ENCODE results near the gene TUBGCP3. TPM values are rescaled to one million over a fixed set of nuclear protein-coding genes. Genes with fewer than 3 reads are reported as not detected.
"Not testable (repeated sequence)": the region's sequence is repeated elsewhere in the genome, so short reads cannot be mapped to it uniquely, and the experiment has no call there.

TUBGCP3 gene
- total RNA-seq, 4 donors from 2014 or later = 23.3 to 43.6 (median 30.0) TPM

DNA sequence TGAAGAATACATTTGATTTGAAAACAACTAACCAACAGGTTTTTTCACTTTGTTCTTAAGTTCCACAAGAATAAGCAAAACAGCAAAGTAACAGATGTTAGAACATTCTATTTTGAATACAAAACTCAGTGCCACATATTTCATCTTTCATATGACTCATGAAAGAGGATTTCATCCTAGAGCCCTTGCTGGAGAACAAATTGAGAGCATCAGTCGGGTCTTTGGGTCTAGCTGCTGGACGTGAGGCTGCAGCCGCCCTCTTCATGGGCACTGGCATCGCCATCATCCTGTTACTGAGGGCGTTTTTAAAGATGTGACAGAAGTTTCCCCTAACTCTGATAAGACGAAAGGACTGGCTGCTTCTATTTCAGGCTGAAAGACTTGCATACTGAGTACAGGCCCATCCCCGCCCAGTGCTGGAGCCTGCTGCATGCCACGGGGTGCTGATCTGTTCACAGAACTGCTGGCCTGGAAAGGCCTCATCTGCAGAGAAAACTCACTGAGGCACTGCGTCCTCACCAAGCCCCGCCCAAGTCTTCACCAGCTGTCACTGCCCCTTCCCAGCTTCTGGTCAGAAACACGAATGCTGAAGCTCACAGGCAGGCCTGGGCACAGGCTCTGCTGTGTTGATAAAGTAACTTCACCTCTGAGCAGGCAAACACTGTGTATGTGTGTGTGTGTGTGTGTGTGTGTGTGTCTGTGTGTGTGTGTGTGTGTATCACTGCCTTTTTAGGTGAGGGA is 101.4 kb downstream of the TUBGCP3 start:
- DNase-seq = no peak
- in situ Hi-C loops (cut with MboI; ENCODE audit: low pct_ligation_motif_present in 1 of 4, low pct_unique_long_range_greater_than_20kb in 1 of 4, low sequenced_read_pairs in 3 of 4) (no loop called here), intact Hi-C loops (cut with DNase I; ENCODE audit: low total_unique reads) (no loop called here)
- no peak for TF ChIP-seq POLR2A (IDR thresholded peaks at IDR 0.05)
- TF ChIP-seq EP300 (IDR thresholded peaks at IDR 0.05; ENCODE audit: low read depth) = no peak
- TF ChIP-seq POLR2AphosphoS5 (IDR thresholded peaks at IDR 0.05) = no peak
- TF ChIP-seq, protein P1, sequence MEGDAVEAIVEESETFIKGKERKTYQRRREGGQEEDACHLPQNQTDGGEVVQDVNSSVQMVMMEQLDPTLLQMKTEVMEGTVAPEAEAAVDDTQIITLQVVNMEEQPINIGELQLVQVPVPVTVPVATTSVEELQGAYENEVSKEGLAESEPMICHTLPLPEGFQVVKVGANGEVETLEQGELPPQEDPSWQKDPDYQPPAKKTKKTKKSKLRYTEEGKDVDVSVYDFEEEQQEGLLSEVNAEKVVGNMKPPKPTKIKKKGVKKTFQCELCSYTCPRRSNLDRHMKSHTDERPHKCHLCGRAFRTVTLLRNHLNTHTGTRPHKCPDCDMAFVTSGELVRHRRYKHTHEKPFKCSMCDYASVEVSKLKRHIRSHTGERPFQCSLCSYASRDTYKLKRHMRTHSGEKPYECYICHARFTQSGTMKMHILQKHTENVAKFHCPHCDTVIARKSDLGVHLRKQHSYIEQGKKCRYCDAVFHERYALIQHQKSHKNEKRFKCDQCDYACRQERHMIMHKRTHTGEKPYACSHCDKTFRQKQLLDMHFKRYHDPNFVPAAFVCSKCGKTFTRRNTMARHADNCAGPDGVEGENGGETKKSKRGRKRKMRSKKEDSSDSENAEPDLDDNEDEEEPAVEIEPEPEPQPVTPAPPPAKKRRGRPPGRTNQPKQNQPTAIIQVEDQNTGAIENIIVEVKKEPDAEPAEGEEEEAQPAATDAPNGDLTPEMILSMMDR (IDR thresholded peaks at IDR 0.05) = no peak
- Histone ChIP-seq H3K4me1 (no peaks in the 10 kb centered on the region), H3K9me3 (no peaks in the 10 kb centered on the region), H3K4me3 (no peak overlapping the region), H3K36me3 (peaks cover 0 to 7% (median 1%) of the 10 kb centered on the region in 4 donors), H3K27ac (no peak overlapping the region), H3K27me3 (no peaks in the 10 kb centered on the region)
- 92 to 98% methylated on average over 5 to 11 of the region's 11 CpGs for WGBS, 2 donors (ENCODE audit: low coverage in 1 of 2)

DNA sequence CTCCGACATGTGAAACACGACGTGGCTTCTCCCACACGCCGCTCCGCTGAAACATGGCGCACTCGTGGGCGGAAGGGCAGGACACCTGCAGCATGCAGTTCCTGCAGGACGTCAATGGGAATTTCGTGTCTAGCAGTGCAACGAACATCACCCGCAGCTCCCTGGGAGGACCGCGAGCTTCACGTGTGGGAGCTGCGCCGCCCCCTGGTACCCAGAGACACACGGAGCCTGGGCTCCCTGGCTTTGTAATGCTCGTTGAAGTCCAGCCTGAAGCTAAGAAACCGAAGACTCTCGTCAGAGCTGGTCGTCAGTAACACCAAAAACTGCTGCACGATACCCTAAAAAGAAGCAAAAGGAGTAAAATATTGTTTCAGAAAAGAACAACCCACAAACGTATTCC is 102.1 kb downstream of the TUBGCP3 start:
- H3K4me3 ChIP-seq; H3K36me3 ChIP-seq; in situ Hi-C loops (cut with MboI; ENCODE audit: low pct_ligation_motif_present in 1 of 4, low pct_unique_long_range_greater_than_20kb in 1 of 4, low sequenced_read_pairs in 3 of 4); H3K4me1 ChIP-seq; H3K27ac ChIP-seq; H3K27me3 ChIP-seq; H3K9me3 ChIP-seq; intact Hi-C loops (cut with DNase I; ENCODE audit: low total_unique reads); DNase-seq: not testable (repeated sequence)
- 95 to 96% methylated on average over 4 to 25 of the region's 25 CpGs for WGBS, 2 donors (ENCODE audit: low coverage in 1 of 2)

DNA sequence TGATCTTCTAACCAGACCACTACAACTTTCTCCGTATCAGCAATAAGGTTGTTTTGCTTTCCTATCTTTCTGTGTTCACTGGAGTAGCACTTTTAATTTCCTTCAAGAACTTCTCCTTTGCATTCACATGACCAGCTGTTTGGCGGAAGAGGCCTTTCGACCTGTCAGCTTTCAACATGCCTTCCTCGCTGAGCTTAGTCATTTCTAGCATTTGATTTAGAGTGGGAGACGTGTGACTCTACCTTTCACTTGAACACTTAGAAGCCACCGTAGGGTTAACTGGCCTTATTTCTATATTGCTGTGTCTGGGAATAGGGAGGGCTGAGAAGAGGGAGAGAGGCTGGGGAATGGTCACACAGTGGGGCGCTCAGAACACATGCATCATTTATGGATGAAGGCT is 104.7 kb downstream of the TUBGCP3 start:
- H3K9me3 ChIP-seq = peaks cover 0 to 8% of the 10 kb centered on the region in 2 donors
- in situ Hi-C loops (cut with MboI; ENCODE audit: low pct_ligation_motif_present in 1 of 4, low pct_unique_long_range_greater_than_20kb in 1 of 4, low sequenced_read_pairs in 3 of 4) (no loop called here), intact Hi-C loops (cut with DNase I; ENCODE audit: low total_unique reads) (no loop called here)
- TF ChIP-seq, protein P1 (IDR thresholded peaks at IDR 0.05) = no peak
- TF ChIP-seq POLR2A (IDR thresholded peaks at IDR 0.05) (no peak), EP300 (IDR thresholded peaks at IDR 0.05; ENCODE audit: low read depth) (no peak), POLR2AphosphoS5 (IDR thresholded peaks at IDR 0.05) (no peak)
- H3K4me3 ChIP-seq = no peak overlapping the region
- 82 to 87% methylated on average over 4 to 7 of the region's 7 CpGs for WGBS, 2 donors (ENCODE audit: low coverage in 1 of 2)
- H3K27ac ChIP-seq = no peak overlapping the region
- peaks cover 0 to 7% (median 1%) of the 10 kb centered on the region in 4 donors for H3K36me3 ChIP-seq
- DNase-seq = no peak
- H3K4me1 ChIP-seq = no peaks in the 10 kb centered on the region
- no peaks in the 10 kb centered on the region for H3K27me3 ChIP-seq

DNA sequence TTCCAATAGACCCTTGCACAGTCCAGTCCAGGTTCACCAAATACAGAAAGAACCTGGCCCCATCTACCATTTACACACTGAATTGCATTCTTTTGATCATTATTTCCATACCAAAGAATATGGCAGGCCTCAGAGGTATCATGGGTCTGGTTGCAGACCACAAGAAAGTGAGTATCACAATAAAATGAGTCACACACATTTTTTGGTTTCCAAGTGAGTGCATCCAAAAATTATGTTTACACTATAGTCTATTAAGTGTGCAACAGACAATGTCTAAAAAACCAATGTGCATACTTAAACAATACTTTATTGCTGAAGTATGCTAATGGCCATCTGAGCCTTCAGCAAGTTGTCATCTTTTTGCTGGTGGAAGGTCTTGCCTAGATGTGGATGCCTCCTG is 106.5 kb downstream of the TUBGCP3 start:
- Histone ChIP-seq H3K36me3 (peaks cover 0 to 7% (median 1%) of the 10 kb centered on the region in 4 donors), H3K9me3 (peaks cover 0 to 8% of the 10 kb centered on the region in 2 donors), H3K4me1 (no peaks in the 10 kb centered on the region), H3K4me3 (no peak overlapping the region), H3K27me3 (no peaks in the 10 kb centered on the region), H3K27ac (no peak overlapping the region)
- TF ChIP-seq EP300 (IDR thresholded peaks at IDR 0.05; ENCODE audit: low read depth) (no peak), POLR2AphosphoS5 (IDR thresholded peaks at IDR 0.05) (no peak), POLR2A (IDR thresholded peaks at IDR 0.05) (no peak)
- TF ChIP-seq, protein P1 (IDR thresholded peaks at IDR 0.05) = no peak
- intact Hi-C loops (cut with DNase I; ENCODE audit: low total_unique reads) = no loop called here
- no peak for DNase-seq
- in situ Hi-C loops (cut with MboI; ENCODE audit: low pct_ligation_motif_present in 1 of 4, low pct_unique_long_range_greater_than_20kb in 1 of 4, low sequenced_read_pairs in 3 of 4) = no loop called here

DNA sequence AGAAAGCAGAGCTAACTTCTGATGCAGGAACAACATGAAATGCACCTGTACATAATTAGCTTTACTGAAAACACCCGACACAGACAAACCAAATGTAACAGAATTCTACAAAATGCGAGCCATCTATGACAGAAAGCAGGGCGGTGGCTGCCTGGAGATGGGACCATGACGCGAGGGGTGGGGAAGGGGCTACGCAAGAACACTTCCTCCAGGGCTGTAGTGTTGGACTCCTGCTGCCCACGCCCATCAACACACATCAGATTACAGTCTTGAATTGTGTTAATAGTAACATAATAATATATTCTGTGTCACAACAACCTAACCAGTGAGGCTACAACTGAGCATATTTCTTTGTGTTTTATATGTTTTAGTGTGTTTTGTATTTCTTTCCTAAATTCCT is 108.6 kb downstream of the TUBGCP3 start:
- no peaks in the 10 kb centered on the region for H3K27me3 ChIP-seq
- no peaks in the 10 kb centered on the region for H3K4me1 ChIP-seq
- H3K4me3 ChIP-seq = no peak overlapping the region
- peaks cover 0 to 8% of the 10 kb centered on the region in 2 donors for H3K9me3 ChIP-seq
- 90% methylated on average over 7 of the region's 7 CpGs; no CpG with 5 or more reads in 1 of the 2 donors for WGBS, 2 donors (ENCODE audit: low coverage in 1 of 2)
- DNase-seq = no peak
- intact Hi-C loops (cut with DNase I; ENCODE audit: low total_unique reads) = no loop called here
- in situ Hi-C loops (cut with MboI; ENCODE audit: low pct_ligation_motif_present in 1 of 4, low pct_unique_long_range_greater_than_20kb in 1 of 4, low sequenced_read_pairs in 3 of 4) = no loop called here
- H3K36me3 ChIP-seq = no peaks in the 10 kb centered on the region
- TF ChIP-seq POLR2AphosphoS5 (IDR thresholded peaks at IDR 0.05) = no peak
- no peak for TF ChIP-seq POLR2A (IDR thresholded peaks at IDR 0.05)
- TF ChIP-seq, protein P1 (IDR thresholded peaks at IDR 0.05) = no peak
- no peak overlapping the region for H3K27ac ChIP-seq
